HTERT RPE-1 (cell line): ENCODE measurements around the gene USP32.
"Not testable (repeated sequence)": the region's sequence is repeated elsewhere in the genome, so short reads cannot be mapped to it uniquely, and the experiment has no call there.

ENCODE experiments used
- in situ Hi-C: fragments of 300-500 bp; cut with MboI; formaldehyde crosslinking; loops from 4 replicates; pipeline ENCODE4 v1.14.3; 2020; ENCODE audit warnings: low sequenced_read_pairs

USP32 gene, protein sequence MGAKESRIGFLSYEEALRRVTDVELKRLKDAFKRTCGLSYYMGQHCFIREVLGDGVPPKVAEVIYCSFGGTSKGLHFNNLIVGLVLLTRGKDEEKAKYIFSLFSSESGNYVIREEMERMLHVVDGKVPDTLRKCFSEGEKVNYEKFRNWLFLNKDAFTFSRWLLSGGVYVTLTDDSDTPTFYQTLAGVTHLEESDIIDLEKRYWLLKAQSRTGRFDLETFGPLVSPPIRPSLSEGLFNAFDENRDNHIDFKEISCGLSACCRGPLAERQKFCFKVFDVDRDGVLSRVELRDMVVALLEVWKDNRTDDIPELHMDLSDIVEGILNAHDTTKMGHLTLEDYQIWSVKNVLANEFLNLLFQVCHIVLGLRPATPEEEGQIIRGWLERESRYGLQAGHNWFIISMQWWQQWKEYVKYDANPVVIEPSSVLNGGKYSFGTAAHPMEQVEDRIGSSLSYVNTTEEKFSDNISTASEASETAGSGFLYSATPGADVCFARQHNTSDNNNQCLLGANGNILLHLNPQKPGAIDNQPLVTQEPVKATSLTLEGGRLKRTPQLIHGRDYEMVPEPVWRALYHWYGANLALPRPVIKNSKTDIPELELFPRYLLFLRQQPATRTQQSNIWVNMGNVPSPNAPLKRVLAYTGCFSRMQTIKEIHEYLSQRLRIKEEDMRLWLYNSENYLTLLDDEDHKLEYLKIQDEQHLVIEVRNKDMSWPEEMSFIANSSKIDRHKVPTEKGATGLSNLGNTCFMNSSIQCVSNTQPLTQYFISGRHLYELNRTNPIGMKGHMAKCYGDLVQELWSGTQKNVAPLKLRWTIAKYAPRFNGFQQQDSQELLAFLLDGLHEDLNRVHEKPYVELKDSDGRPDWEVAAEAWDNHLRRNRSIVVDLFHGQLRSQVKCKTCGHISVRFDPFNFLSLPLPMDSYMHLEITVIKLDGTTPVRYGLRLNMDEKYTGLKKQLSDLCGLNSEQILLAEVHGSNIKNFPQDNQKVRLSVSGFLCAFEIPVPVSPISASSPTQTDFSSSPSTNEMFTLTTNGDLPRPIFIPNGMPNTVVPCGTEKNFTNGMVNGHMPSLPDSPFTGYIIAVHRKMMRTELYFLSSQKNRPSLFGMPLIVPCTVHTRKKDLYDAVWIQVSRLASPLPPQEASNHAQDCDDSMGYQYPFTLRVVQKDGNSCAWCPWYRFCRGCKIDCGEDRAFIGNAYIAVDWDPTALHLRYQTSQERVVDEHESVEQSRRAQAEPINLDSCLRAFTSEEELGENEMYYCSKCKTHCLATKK (N-terminal part only)

GRCh38 chr17:60392042-60392844 is at the start of gene USP32:
TSS of gene USP32 (minus strand) at chr17:60392133. CDS start at chr17:60391939, 194 bp downstream.
- in situ Hi-C loops = no loop called here

- in situ Hi-C loops = no loop called here
These were observed 47.6 kb upstream of the USP32 start for GRCh38 chr17:60439501-60439900.

- in situ Hi-C loops = no loop called here
These were observed 44.7 kb upstream of the USP32 start for GRCh38 chr17:60436676-60437075.

- in situ Hi-C loops = no loop called here
These were observed 43.6 kb upstream of the USP32 start for GRCh38 chr17:60435244-60436167.

- in situ Hi-C loops = not testable (repeated sequence)
These were observed 41.4 kb upstream of the USP32 start for GRCh38 chr17:60433021-60433997.

DNA sequence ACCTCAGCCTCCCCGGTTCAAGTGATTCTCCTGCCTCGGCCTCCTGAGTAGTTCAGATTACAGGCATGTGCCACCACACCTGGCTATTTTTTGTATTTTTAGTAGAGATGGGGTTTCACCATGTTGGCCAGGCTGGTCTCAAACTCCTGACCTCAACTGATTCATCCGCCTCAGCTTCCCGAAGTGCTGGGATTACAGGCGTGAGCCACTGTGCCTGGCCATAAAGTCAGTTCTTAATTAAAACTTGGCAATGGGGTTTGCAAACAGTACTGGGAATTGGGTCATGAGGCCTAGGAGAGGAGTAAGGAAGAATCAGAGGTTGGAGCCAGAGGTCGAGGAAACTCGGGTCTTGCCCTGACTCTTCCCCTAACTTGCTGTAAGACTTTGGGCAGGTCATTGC is 38.6 kb upstream of the USP32 start:
- in situ Hi-C loops = not testable (repeated sequence)

- in situ Hi-C loops = not testable (repeated sequence)
These were observed 36.6 kb upstream of the USP32 start for GRCh38 chr17:60428491-60428890.

DNA sequence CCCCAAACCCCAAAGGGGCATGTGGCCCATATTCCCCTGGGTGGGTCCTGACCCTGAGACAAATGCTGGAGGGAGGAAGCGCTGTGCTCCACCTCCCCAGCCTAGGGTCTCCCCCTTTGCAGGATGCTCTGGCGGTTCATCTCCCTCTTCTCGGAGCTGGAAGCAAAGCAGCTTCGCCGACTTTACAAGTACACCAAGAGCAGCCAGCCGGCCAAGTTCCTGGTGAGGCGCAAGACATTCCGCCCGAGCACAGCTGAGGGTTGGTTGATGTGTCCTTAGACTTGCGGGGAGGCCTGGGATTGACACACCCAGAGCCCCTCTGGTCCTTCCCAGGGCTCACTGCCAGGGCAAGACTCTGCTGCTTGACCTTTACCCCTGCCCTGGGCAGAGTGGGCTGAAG is 34.7 kb upstream of the USP32 start:
- in situ Hi-C loops = no loop called here

DNA sequence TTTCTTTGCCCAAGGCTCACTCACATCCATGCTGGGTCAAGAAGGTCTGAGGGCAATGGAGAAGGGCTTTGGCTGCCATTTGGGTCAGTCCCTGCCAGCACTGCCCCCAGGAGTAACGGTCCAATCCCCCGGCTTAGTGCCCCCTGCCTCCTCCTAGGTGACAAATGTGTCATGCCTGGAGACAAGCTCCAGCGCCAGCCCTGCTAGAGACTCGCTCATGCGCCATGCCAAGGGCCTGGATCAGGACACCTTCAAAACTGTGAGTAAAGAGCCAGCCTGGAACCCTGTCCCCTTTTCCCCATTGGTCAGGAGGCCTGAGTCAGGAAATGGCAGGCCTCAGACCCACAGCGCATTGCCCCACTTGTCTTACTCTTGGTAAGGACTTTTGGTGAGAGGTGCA is 33.7 kb upstream of the USP32 start:
- in situ Hi-C loops = no loop called here

DNA sequence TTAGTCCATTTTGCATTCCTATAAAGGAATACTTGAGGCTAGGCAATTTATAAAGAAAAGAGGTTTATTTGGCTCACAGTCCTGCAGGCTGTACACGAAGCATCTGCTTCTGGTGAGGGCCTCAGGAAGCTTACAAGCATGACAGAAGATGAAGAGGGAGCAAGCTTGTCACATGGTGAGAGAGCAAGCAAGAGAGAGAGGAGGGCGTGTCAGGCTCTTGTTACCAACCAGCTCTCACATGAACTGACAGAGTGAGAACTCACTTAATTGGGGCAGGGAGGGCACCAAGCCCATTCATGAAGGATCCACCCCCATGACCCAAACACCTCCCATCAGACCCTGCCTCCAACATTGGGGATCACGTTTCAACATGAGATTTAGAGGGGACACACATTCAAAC is 31.9 kb upstream of the USP32 start:
- in situ Hi-C loops = no loop called here

GRCh38 chr17:60422162-60422665 is 30.3 kb upstream of the USP32 start, which contains the start of gene CHCT1:
TSS of gene CHCT1 (plus strand) at chr17:60422489. CDS start at chr17:60422593, 104 bp downstream.
- in situ Hi-C loops = no loop called here

DNA sequence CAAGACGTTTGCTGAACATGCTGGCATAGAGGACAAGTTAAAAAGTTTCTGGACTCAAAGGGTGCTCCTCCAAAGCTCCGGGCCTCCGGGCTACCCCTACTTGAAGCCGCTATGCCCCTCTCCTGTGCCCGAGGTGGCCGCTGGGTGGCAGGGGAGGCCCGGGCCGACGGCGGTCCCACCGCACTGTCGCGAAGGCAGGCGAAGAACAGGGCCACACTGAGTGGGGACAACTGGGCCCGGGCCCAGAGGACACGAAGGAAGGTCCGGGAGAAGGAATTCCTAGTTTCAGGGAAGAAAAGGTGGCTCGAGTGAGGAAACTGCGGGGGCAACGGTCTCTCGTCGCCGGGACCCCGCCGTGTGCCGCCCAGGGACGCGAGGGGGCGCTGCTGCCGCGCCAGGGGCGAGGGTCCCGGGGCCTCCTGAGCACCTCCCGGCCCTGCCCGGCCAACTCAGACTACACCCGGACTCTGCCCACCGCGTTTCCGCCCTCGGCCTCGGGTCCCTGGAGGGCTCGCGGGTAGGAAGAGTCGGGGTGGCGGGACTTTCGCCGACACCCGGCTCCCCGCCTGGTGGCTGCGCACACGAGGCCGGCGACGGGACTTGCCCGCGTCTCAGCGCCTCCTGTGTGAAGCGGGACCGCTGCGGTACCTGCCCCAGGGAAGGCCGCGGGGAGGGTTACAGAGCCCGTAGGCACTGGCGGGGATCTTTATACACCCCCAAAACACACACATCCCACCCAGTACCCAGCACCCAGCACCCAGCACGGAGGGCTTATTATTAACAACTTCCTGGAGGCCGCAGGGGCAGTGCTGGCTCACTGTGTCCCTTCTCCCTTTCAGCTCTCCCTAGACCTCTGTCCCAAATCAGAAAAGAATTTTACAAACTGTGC is 29.6 kb upstream of the USP32 start:
- in situ Hi-C loops = no loop called here

DNA sequence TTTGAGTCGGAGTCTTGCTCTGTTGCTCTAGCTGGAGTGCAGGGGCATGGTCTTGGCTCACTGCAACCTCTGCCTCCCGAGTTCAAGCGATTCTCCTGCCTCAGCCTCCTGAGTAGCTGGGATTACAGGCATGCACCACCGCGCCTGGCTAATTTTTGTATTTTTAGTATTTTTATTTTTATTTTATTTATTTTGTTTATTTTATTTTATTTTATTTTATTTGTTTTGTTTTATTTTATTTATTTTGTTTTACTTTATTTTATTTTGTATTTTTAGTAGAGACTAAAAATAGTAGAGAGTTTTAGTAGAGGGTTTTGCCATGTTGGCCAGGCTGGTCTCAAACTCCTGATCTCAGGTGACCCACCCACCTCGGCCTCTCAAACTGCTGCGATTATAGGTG is 27.9 kb upstream of the USP32 start:
- in situ Hi-C loops = not testable (repeated sequence)

DNA sequence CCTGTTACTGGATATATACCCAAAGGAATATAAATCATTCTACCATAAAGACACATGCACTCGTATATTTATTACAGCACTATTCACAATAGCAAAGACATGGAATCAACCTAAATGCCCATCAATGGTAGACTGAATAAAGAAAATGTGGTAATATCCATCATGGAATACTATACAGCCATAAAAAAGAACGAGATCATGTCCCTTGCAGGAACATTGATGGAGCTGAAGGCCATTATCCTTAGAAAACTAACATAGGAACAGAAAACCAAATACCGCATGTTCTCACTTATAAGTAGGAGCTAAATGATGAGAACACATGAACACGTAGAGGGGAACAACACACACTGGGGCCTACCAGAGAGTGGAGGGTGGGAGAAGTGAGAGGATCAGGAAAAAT is 27.1 kb upstream of the USP32 start:
- in situ Hi-C loops = not testable (repeated sequence)

DNA sequence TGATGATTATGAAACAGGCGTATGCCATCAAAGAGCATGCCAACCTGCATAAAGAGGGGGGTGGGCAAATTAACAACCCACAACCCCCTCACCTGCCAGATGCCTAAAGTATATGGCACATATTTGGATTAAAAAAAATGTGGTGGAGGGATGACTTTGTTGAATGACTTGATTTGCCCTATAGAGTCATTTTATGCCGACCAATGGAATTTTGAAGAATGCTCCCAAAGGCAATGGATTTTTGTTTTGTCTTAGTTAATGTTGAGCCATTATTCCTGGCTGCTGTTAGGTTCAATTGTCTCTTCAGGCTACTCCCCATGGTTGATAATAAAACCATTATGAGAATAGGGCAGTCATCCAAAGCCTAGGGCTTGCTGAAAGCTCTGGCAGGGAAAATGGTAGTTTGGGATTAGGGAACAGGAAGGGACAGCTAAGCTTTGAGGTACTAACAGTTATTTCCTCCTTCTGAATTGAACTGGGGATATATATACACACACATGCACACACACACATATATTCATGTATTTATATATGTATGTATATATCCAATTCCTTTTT is 24.5 kb upstream of the USP32 start:
- in situ Hi-C loops = no loop called here

DNA sequence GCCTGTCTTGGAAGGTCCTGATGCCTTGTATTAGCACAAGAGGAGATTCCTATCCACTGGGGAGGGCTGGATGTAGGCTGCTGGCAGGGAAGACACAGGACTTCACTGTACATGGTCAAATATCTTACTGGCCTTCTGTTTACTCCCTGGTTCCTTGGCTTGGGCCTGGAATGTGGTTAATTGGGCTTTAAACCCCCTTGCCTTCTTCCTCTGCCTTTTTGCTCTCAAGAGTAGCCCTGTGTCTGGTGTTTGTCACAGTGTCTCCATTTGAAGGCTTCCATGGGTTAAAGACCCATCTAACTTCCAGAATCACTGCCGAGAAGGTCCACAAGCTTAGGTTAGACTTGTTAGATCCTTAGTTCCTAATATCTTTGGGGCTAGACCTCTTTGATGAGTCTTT is 23.2 kb upstream of the USP32 start:
- in situ Hi-C loops = no loop called here
